ENCODE data around the gene LRP4.
A peak's percentile ranks its signal among the peaks of the same experiment; 100 is the strongest.

LRP4 gene

GRCh38 chr11:46855167-46855566 lies 63.2 kb downstream of the LRP4 start:
- FAIRE-seq: no peak
- no peak for DNase-seq (ENCODE audit: extremely low spot score, insufficient read length, low read depth)

GRCh38 chr11:46850829-46851380 lies 67.4 kb downstream of the LRP4 start:
- DNase-seq (ENCODE audit: extremely low spot score, insufficient read length, low read depth) (no peak), FAIRE-seq (no peak)

GRCh38 chr11:46849631-46850030 lies 68.7 kb downstream of the LRP4 start:
- FAIRE-seq: no peak
- no peak for DNase-seq (ENCODE audit: extremely low spot score, insufficient read length, low read depth)

GRCh38 chr11:46846510-46846830 lies 71.9 kb downstream of the LRP4 start:
- DNase-seq (ENCODE audit: extremely low spot score, insufficient read length, low read depth): no peak
- no peak for FAIRE-seq

GRCh38 chr11:46845740-46846509 lies 72.4 kb downstream of the LRP4 start, which contains the start of gene CKAP5:
Gene CKAP5 (minus strand): TSS chr11:46846280. CDS start chr11:46821231, 25,049 bp downstream.
- DNase-seq (ENCODE audit: extremely low spot score, insufficient read length, low read depth): peak; percentile 95
- peak; percentile 86 for FAIRE-seq

- FAIRE-seq (no peak), DNase-seq (ENCODE audit: extremely low spot score, insufficient read length, low read depth) (no peak)
Measured at GRCh38 chr11:46845440-46845739, 73.0 kb downstream of the LRP4 start.

GRCh38 chr11:46840116-46840515 lies 78.2 kb downstream of the LRP4 start:
- DNase-seq (ENCODE audit: extremely low spot score, insufficient read length, low read depth) (no peak), FAIRE-seq (no peak)

GRCh38 chr11:46838501-46838900 lies 79.8 kb downstream of the LRP4 start:
- FAIRE-seq (no peak), DNase-seq (ENCODE audit: extremely low spot score, insufficient read length, low read depth) (no peak)

- FAIRE-seq: no peak
- DNase-seq (ENCODE audit: extremely low spot score, insufficient read length, low read depth): no peak
Measured at GRCh38 chr11:46837860-46838259, 80.5 kb downstream of the LRP4 start.

- DNase-seq (ENCODE audit: extremely low spot score, insufficient read length, low read depth): no peak
- no peak for FAIRE-seq
Measured at GRCh38 chr11:46836870-46837269, 81.5 kb downstream of the LRP4 start.

- DNase-seq (ENCODE audit: extremely low spot score, insufficient read length, low read depth) (no peak), FAIRE-seq (no peak)
Measured at GRCh38 chr11:46836431-46836830, 81.9 kb downstream of the LRP4 start.

GRCh38 chr11:46835897-46836296 lies 82.5 kb downstream of the LRP4 start:
- FAIRE-seq (no peak), DNase-seq (ENCODE audit: extremely low spot score, insufficient read length, low read depth) (no peak)

GRCh38 chr11:46834821-46835220 lies 83.5 kb downstream of the LRP4 start:
- DNase-seq (ENCODE audit: extremely low spot score, insufficient read length, low read depth): no peak
- no peak for FAIRE-seq

GRCh38 chr11:46832511-46833214 lies 85.7 kb downstream of the LRP4 start:
- DNase-seq (ENCODE audit: extremely low spot score, insufficient read length, low read depth): no peak
- no peak for FAIRE-seq

- no peak for DNase-seq (ENCODE audit: extremely low spot score, insufficient read length, low read depth)
- no peak for FAIRE-seq
Measured at GRCh38 chr11:46827995-46828394, 90.4 kb downstream of the LRP4 start.

GRCh38 chr11:46826310-46827044 lies 91.9 kb downstream of the LRP4 start:
- FAIRE-seq (no peak), DNase-seq (ENCODE audit: extremely low spot score, insufficient read length, low read depth) (peak; percentile 48)

- no peak for DNase-seq (ENCODE audit: extremely low spot score, insufficient read length, low read depth)
- peak; percentile 74 for FAIRE-seq
Measured at GRCh38 chr11:46808799-46809431, 109.4 kb downstream of the LRP4 start.

Data from GM18507 (cell line).